Measurements from ENCODE around the gene ARHGEF37.

The ARHGEF37 gene

GRCh38 chr5:149543361-149544027 is 37.8 kb upstream of the ARHGEF37 start:
- peaks cover 85% of the 10 kb centered on the region for H3K36me3 ChIP-seq (ENCODE audit: control insufficient read depth, low read length)
- no peaks in the 10 kb centered on the region for H3K9me3 ChIP-seq (ENCODE audit: control insufficient read depth, insufficient read depth, low read length)
- H3K4me3 ChIP-seq (ENCODE audit: low read length): no peak overlapping the region
- peaks cover 46% of the 10 kb centered on the region for H3K4me1 ChIP-seq (ENCODE audit: control insufficient read depth, low read length)
- H3K4me2 ChIP-seq (ENCODE audit: low read length): no peak overlapping the region
- H3K27me3 ChIP-seq (ENCODE audit: control insufficient read depth, low read length): no peaks in the 10 kb centered on the region
- H3K27ac ChIP-seq (ENCODE audit: low read depth, low read length): no peak overlapping the region
- H3F3A ChIP-seq (ENCODE audit: control insufficient read depth, insufficient read depth): peaks cover 5% of the 10 kb centered on the region
- TF ChIP-seq, protein P1, sequence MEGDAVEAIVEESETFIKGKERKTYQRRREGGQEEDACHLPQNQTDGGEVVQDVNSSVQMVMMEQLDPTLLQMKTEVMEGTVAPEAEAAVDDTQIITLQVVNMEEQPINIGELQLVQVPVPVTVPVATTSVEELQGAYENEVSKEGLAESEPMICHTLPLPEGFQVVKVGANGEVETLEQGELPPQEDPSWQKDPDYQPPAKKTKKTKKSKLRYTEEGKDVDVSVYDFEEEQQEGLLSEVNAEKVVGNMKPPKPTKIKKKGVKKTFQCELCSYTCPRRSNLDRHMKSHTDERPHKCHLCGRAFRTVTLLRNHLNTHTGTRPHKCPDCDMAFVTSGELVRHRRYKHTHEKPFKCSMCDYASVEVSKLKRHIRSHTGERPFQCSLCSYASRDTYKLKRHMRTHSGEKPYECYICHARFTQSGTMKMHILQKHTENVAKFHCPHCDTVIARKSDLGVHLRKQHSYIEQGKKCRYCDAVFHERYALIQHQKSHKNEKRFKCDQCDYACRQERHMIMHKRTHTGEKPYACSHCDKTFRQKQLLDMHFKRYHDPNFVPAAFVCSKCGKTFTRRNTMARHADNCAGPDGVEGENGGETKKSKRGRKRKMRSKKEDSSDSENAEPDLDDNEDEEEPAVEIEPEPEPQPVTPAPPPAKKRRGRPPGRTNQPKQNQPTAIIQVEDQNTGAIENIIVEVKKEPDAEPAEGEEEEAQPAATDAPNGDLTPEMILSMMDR (IDR thresholded peaks at IDR 0.05; ENCODE audit: low read depth, low read length, poor library complexity, severe bottlenecking): no peak
- no peak for TF ChIP-seq EZH2phosphoT487 (IDR thresholded peaks at IDR 0.05; ENCODE audit: borderline replicate concordance, low read length)
- no peaks in the 10 kb centered on the region for H3K9me2 ChIP-seq (replicated peaks; ENCODE audit: control insufficient read depth, low read length)
- H3K79me2 ChIP-seq (ENCODE audit: control insufficient read depth, low read length): peaks cover 98% of the 10 kb centered on the region
- peaks cover 14% of the 10 kb centered on the region for H4K20me1 ChIP-seq (ENCODE audit: control insufficient read depth, insufficient read depth, low read depth, low read length)

DNA sequence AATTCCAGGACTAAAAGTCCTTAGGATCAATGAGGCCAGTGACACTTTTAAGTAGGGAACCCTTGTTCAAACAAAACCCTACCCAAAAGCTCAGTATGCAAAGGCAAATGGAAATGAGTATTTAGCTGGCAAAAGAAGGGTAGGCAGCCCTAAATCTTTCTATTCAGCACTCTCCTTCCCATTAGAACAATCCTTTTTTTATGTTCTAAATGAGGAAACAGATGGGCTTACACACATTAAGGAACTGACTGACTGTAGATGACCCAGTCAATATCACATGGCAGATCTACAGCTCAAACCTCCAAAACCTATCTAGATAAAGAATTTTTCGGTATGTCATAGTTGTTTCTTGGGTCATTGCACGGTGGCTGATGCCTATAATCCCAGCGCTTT is 37.3 kb upstream of the ARHGEF37 start:
- no peak overlapping the region for H3K27ac ChIP-seq (ENCODE audit: low read depth, low read length)
- H3K27me3 ChIP-seq (ENCODE audit: control insufficient read depth, low read length): no peaks in the 10 kb centered on the region
- no peak overlapping the region for H3K4me3 ChIP-seq (ENCODE audit: low read length)
- H3F3A ChIP-seq (ENCODE audit: control insufficient read depth, insufficient read depth): peaks cover 5% of the 10 kb centered on the region
- H3K9me3 ChIP-seq (ENCODE audit: control insufficient read depth, insufficient read depth, low read length): no peaks in the 10 kb centered on the region
- TF ChIP-seq EZH2phosphoT487 (IDR thresholded peaks at IDR 0.05; ENCODE audit: borderline replicate concordance, low read length): no peak
- TF ChIP-seq, protein P1 (IDR thresholded peaks at IDR 0.05; ENCODE audit: low read depth, low read length, poor library complexity, severe bottlenecking): no peak
- peaks cover 88% of the 10 kb centered on the region for H3K36me3 ChIP-seq (ENCODE audit: control insufficient read depth, low read length)
- no peaks in the 10 kb centered on the region for H3K9me2 ChIP-seq (replicated peaks; ENCODE audit: control insufficient read depth, low read length)
- H3K4me2 ChIP-seq (ENCODE audit: low read length): no peak overlapping the region
- peaks cover 98% of the 10 kb centered on the region for H3K79me2 ChIP-seq (ENCODE audit: control insufficient read depth, low read length)
- H3K4me1 ChIP-seq (ENCODE audit: control insufficient read depth, low read length): peaks cover 51% of the 10 kb centered on the region
- H4K20me1 ChIP-seq (ENCODE audit: control insufficient read depth, insufficient read depth, low read depth, low read length): peaks cover 16% of the 10 kb centered on the region

DNA sequence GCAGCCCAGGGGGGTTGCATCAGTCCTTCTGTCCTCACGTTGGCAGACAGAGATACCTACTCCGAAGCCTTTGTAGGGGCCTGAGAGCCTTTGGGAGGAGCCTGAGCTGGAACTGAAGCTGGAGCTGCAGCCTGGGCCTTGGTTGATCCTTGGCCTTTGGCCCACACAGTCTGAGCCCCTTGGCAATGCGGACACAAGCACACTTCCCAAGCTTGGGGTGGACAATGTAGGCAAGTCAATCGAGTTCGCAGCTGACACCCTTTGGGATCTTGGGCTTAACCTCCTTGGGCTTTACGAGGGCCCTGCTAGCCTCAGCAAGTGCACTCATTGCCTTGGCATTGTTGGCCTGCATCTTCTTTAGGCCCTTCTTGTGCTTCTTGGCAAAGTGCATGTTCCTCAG is 36.0 kb upstream of the ARHGEF37 start:
- peaks cover 98% of the 10 kb centered on the region for H3K79me2 ChIP-seq (ENCODE audit: control insufficient read depth, low read length)
- no peak overlapping the region for H3K4me2 ChIP-seq (ENCODE audit: low read length)
- TF ChIP-seq EZH2phosphoT487 (IDR thresholded peaks at IDR 0.05; ENCODE audit: borderline replicate concordance, low read length): no peak
- TF ChIP-seq, protein P1 (IDR thresholded peaks at IDR 0.05; ENCODE audit: low read depth, low read length, poor library complexity, severe bottlenecking): no peak
- H3F3A ChIP-seq (ENCODE audit: control insufficient read depth, insufficient read depth): peaks cover 2% of the 10 kb centered on the region; the same call in 1 of the 2 replicates
- H3K9me3 ChIP-seq (ENCODE audit: control insufficient read depth, insufficient read depth, low read length): no peaks in the 10 kb centered on the region
- no peaks in the 10 kb centered on the region for H3K9me2 ChIP-seq (replicated peaks; ENCODE audit: control insufficient read depth, low read length)
- no peaks in the 10 kb centered on the region for H3K27me3 ChIP-seq (ENCODE audit: control insufficient read depth, low read length)
- peaks cover 90% of the 10 kb centered on the region for H3K36me3 ChIP-seq (ENCODE audit: control insufficient read depth, low read length)
- H3K27ac ChIP-seq (ENCODE audit: low read depth, low read length): no peak overlapping the region
- H3K4me1 ChIP-seq (ENCODE audit: control insufficient read depth, low read length): peaks cover 49% of the 10 kb centered on the region
- H3K4me3 ChIP-seq (ENCODE audit: low read length): no peak overlapping the region
- peaks cover 23% of the 10 kb centered on the region for H4K20me1 ChIP-seq (ENCODE audit: control insufficient read depth, insufficient read depth, low read depth, low read length)
